ENCODE data around the gene ALMS1.
"Not testable (repeated sequence)": the region's sequence is repeated elsewhere in the genome, so short reads cannot be mapped to it uniquely, and the experiment has no call there.

Gene ALMS1

DNA sequence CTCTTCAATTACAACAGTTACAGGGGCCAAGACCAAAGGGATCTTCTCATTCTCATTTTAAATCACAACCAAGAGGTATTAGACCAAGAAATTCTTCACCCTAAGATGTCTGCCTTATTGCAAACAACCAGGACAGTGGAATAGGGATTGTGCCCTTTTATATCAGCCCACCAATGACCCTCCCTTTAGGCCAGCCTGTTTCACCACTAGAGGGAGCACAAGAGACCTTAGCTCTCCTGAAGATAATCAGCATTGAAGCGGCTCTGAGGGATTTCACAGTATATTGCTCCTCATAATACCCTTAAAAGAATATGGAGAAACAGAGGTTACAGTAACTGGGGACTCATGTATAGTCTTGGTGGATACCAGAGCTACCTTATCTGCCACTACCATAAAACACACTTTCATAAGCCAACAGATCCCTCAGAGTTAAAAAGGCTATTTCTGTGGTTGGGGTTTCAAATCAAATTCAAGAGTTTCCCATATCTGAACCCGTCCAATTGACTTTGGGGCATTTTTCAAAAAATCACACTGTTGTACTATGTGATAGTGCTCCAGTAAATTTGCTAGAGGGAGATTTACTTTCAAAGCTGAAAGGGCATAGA, 245.1 kb downstream of the ALMS1 start:
- DNase-seq: not testable (repeated sequence)

GRCh38 chr2:73636977-73637376, 251.3 kb downstream of the ALMS1 start:
- not testable (repeated sequence) for DNase-seq

GRCh38 chr2:73638429-73638828, 252.8 kb downstream of the ALMS1 start:
- DNase-seq: no peak

DNA sequence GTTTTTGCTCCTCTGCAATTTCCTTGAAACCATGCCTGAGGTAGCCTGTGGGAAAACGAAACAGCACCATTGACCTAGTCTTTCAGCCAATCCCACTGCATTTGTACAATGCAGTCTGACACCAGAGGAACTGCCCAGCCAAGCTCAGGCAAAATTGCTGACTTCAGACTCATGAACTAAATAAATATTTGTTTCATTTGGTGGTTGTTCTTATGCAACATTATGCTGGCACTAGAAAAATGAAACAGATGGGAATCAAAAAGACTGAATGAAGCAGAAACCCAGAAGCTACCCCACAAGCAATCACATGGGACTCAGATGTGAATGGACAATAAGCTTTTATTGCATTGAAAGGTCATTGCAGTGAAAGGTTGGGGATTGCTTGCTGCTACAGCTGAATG, 254.9 kb downstream of the ALMS1 start:
- no peak for DNase-seq

DNA sequence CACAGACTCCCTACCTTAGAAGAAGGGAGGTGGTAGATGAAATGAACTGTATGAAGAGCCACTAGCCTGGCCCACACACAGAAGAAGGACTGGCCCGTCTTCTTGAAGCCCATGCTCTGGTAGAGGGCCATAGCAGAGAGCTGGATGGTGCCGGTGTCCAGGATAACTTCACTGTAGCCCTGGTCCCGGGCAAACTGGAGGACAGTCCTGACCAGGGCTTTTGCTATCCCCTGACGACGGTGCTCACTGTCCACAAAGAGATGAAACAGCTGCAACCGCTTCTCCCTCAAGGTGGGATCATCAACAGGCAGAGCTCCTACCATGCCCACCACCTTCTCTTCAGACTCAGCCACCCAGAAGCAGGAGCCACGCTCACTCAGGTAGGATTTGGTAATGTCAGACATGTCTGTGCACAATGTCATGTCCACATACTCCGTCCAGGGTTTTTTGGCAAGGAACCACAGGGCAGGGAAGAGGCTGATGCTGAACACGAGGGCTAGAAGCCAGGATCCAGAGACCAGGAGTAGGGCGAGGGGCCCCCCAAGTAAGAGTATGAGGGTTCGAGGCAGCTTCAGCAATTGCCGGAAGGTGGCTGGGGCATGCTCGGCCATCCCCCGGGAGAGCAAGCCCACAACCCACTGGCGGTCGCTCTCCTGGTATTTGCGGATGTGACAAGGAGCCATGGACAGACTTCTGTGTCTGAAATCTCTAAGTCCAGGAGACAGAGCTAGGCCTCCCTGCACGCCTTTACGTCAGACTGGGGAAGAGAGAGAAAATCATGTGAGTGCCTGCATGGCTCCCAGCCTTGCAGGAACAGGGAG, 255.5 kb downstream of the ALMS1 start:
- DNase-seq: no peak

DNA sequence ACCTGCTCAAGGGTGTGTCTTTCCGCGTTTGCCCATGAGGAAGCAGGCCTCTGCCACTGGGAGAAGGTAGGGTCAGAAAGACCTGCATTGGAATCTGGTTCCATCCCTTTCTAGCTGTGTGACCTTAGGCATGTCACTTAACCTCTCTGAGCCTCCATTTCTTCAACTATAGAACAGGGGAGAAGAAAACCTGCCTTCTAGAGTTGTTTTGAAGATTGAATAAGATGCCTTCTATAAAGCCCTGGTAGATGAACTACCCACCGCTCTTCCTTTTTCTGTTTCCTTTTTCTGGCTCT, 256.1 kb downstream of the ALMS1 start:
- DNase-seq: no peak

DNA sequence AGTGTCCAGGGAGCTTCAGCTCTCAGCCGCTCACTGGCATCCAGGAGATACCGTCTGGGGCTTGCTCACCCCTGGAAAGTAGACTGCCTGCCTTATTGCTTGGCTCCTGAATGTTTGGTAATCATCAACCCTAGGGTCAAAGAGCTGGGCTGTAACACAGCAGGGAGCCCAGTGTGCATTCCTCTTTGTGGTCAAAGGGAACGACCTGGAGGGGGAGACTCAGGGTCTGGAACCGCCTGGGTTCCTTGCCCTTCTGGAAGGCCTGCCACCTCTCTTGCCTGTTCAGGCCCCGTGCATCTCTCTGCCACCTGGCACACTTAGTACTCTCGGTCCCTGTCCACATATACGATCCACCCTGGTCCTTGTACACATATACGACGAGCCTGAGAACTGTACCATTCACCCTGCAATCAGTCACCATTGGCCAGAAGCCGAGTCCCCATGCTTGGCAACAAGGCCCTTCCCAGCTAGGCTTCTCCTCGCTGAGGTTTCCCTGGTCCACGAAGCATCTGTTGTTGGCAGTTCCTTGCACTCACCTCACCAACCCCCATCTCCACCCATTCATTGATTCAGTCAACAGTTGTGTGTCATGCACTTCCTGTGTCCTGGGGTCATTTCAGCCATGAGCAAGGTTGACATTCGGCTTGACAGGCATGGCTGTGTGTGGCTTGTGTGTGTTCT, 256.8 kb downstream of the ALMS1 start, which contains the start of gene NAT8:
Gene NAT8, minus strand, starts transcription at position 85 of the 681 bp plus-strand sequence. CDS start 794 bp downstream, outside the sequence.
- no peak for DNase-seq

DNA sequence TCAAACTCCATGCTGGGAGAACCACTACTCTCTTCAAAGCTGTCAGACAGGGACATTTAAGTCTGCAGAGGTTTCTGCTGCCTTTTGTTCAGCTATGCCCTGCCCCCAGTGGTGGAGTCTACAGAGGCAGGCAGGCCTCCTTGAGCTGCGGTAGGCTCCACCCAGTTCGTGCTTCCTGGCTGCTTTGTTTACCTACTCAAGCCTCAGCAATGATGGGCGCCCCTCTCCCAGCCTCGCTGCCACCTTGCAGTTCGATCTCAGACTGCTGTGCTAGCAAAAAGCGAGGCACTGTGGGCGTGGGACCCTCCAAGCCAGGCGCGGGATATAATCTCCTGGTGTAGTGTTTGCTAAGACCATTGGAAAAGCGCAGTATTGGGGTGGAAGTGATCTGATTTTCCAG, 262.1 kb downstream of the ALMS1 start:
- DNase-seq: not testable (repeated sequence)

DNA sequence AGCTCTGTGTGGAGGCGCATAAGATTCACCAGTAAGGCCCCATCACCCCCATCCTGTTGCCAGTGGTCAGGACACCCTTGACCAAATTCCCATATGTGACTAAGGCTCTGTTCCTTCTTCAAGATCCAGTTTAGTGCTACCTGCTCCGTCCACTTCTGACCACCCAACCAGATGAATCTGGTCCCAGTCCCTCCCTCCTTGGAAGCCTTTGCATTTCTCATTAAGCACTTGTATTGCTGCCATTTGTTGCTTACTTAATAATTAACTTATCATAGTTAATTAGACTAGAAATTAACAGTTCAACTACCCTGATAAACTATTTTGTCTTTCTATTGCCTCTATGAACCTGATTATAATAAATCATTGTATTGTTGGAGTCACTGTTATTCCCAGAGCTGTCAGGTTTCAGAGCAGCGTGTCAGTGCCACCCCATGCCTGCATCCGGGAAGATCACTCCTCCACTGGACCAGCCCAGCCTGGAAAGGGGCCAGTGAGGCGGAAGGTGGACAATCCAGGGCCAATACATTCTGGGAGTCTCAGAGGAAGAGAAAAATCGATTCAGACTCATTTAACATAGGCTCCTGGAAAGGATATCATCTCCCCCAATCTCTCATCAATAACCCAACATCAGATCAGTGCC, 266.1 kb downstream of the ALMS1 start:
- DNase-seq: no peak

GRCh38 chr2:73652348-73652747, 266.7 kb downstream of the ALMS1 start:
- DNase-seq: no peak

DNA sequence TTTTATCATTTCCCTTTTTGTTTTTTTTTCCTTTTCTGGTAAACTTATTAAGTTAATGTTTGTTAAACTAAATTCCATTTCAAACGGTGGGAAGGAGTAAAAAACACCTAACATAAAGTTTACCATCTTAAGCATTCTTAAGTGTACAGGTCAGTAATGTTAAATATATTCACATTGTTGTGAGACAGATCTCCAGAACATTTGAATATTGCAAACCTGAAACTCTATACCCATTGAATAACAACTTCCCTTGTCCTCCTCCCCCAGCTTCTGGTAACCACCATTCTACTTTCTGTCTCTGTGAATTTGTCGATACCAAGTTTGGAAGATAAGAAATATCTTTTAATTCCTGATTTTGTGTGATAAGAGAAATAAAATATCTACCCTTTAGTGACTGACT, 268.5 kb downstream of the ALMS1 start:
- DNase-seq: no peak

Measured in central memory CD4-positive, alpha-beta T cell (primary cell).